GM12878 (cell line): ENCODE measurements around the gene MOCOS. TPM values are rescaled to one million over a fixed set of nuclear protein-coding genes. Genes with fewer than 3 reads are reported as not detected.

Source experiments
- ATAC-seq: fragments of 200-7000 bp; cut with Tn5 transposase; 3 replicates; pipeline ENCODE4 v1.9.1; 2020; ENCODE audit warnings: mild to moderate bottlenecking, moderate library complexity
- BruUV-seq: library from RNA; stranded (reverse); fragments of 400-500 nt; replicated peaks from 2 replicates; lab custom pipeline; 2021; lab: Mats Ljungman, UMichigan
- CTCF ChIA-PET: fragments of 300-600 bp; sonication (Branson Sonifier 250); formaldehyde crosslinking; extraction: SDS; loops from one replicate; lab custom pipeline; 2021; ENCODE audit warnings: inconsistent platforms; lab: Yijun Ruan, JAX
- POLR2A ChIA-PET: fragments of 350-600 bp; formaldehyde crosslinking; extraction: SDS; loops from one replicate; lab custom pipeline; 2021; ENCODE audit warnings: inconsistent platforms; lab: Charles Lee
- RAD21 ChIA-PET: fragments of 300-600 bp; sonication (Branson Sonifier 250); formaldehyde crosslinking; loops from one replicate; lab custom pipeline; 2023; ENCODE audit warnings: antibody characterized with exemption; ENCODE audit not compliant: unreplicated experiment; lab: Charles Lee
- SMC1A ChIA-PET: fragments of 300-600 bp; sonication (Branson Sonifier 250); formaldehyde crosslinking; loops from one replicate; lab custom pipeline; 2023; ENCODE audit not compliant: unreplicated experiment, uncharacterized antibody; lab: Charles Lee
- DNase-seq: peaks from one replicate; pipeline ENCODE4 v3.0.0-alpha.2; 2011; ENCODE audit warnings: low read depth, low spot score
- FAIRE-seq: peaks from 3 replicates; lab custom pipeline; 2011; peaks lifted over from hg19 to GRCh38; lab: Jason Lieb, UNC
- H2AFZ ChIP-seq: 2 replicates; pipeline ENCODE4 v1.6.0; 2011; ENCODE audit warnings: low read depth, low read length, control low read depth; ENCODE audit not compliant: control insufficient read depth
- H3K27ac ChIP-seq: 2 replicates; pipeline ENCODE4 v1.5.1; 2011; ENCODE audit warnings: control low read depth; ENCODE audit not compliant: control insufficient read depth, insufficient read depth
- H3K27me3 ChIP-seq, 2 experiments: replicated peaks in 1 of 2; 2 replicates each; pipeline versions ENCODE4 v1.6.0 to v1.6.1; 2011; ENCODE audit warnings: low read length in 1 of 2; ENCODE audit not compliant: control insufficient read depth in 2 of 2, insufficient read depth in 2 of 2
- H3K36me3 ChIP-seq, 2 experiments: 2 replicates each; pipeline ENCODE4 v1.5.1; 2011; ENCODE audit warnings: low read length in 1 of 2; ENCODE audit not compliant: control insufficient read depth in 2 of 2, insufficient read depth in 2 of 2
- H3K4me1 ChIP-seq: 2 replicates; pipeline ENCODE4 v1.6.1; 2011; ENCODE audit warnings: mild to moderate bottlenecking, low read length, moderate library complexity, mixed read lengths; ENCODE audit not compliant: control insufficient read depth, insufficient read depth
- H3K4me2 ChIP-seq: 2 replicates; pipeline ENCODE4 v1.6.0; 2011; ENCODE audit warnings: control low read depth; ENCODE audit not compliant: control insufficient read depth, insufficient read depth
- H3K4me3 ChIP-seq: fragments of 200-600 bp; sonication (generic); 2 replicates; pipeline ENCODE4 v1.5.1; 2016
- H3K79me2 ChIP-seq: 2 replicates; pipeline ENCODE4 v1.6.0; 2011; ENCODE audit warnings: low read length; ENCODE audit not compliant: control insufficient read depth, insufficient read depth
- H3K9ac ChIP-seq: 2 replicates; pipeline ENCODE4 v1.8.0; 2011; ENCODE audit warnings: low read length, control low read depth, mixed read lengths; ENCODE audit not compliant: control insufficient read depth, insufficient read depth
- H3K9me3 ChIP-seq: replicated peaks from 3 replicates; pipeline ENCODE4 v1.5.1; 2011; ENCODE audit warnings: mild to moderate bottlenecking, low read length; ENCODE audit not compliant: control insufficient read depth, insufficient read depth
- H4K20me1 ChIP-seq: 2 replicates; pipeline ENCODE4 v1.6.0; 2011; ENCODE audit not compliant: control insufficient read depth, insufficient read depth
- ATF7 ChIP-seq: fragments of 450-650 bp; IDR thresholded peaks from 2 replicates; pipeline ENCODE4 v1.6.1; 2016; ENCODE audit warnings: low read depth, mild to moderate bottlenecking
- BACH1 ChIP-seq: fragments of 450-650 bp; IDR thresholded peaks from 2 replicates; pipeline ENCODE4 v1.6.1; 2017; ENCODE audit warnings: mild to moderate bottlenecking, borderline replicate concordance
- CBX5 ChIP-seq: sonication (generic); IDR thresholded peaks from 2 replicates; pipeline ENCODE4 v1.6.1; 2016; ENCODE audit warnings: low read depth, moderate library complexity, mild to moderate bottlenecking, inconsistent platforms
- HDAC6 ChIP-seq: fragments of 200-600 bp; sonication (generic); IDR thresholded peaks from one replicate; pipeline ENCODE4 v1.8.0; 2017; ENCODE audit warnings: antibody characterized with exemption; ENCODE audit not compliant: unreplicated experiment
- IRF4 ChIP-seq: IDR thresholded peaks from 2 replicates; pipeline ENCODE4 v1.6.1; 2011; ENCODE audit warnings: low read depth, low read length
- LARP7 ChIP-seq: fragments of 450-650 bp; IDR thresholded peaks from 2 replicates; pipeline ENCODE4 v1.6.1; 2017; ENCODE audit warnings: mild to moderate bottlenecking
- NR2C2 ChIP-seq: IDR thresholded peaks from 2 replicates; pipeline ENCODE4 v1.6.1; 2011; ENCODE audit warnings: borderline replicate concordance, low read depth; ENCODE audit not compliant: control insufficient read depth, insufficient read length
- NRF1 ChIP-seq: conservative IDR thresholded peaks from 2 replicates; pipeline ENCODE4 v1.6.1; 2011; ENCODE audit warnings: mild to moderate bottlenecking, low read depth, low read length, improper control_type of control experiment
- TBL1XR1 ChIP-seq: IDR thresholded peaks from 2 replicates; pipeline ENCODE4 v1.6.1; 2012; ENCODE audit warnings: low read depth, low read length, improper control_type of control experiment
- YY1 ChIP-seq: IDR thresholded peaks from 2 replicates; pipeline ENCODE4 v1.6.1; 2011; ENCODE audit warnings: low read depth, mild to moderate bottlenecking, low read length
- WGBS: methylation state at CpG from one replicate; pipeline ENCODE4 v1.1.6; 2016; ENCODE audit warnings: low lambda C conversion rate; ENCODE audit not compliant: insufficient replicate concordance, insufficient coverage; ENCODE audit errors: missing lambda C conversion rate; 5-methylcytosine and 5-hydroxymethylcytosine counted together
- in situ Hi-C: fragments of 300-500 bp; cut with MboI; formaldehyde crosslinking; loops from 9 replicates; pipeline ENCODE4 v1.14.3; 2018; ENCODE audit warnings: mixed read lengths
- intact Hi-C: fragments of 100-400 bp; cut with micrococcal nuclease; formaldehyde crosslinking; loops from one replicate; pipeline ENCODE4 v1.14.2; 2022; ENCODE audit not compliant: unreplicated experiment
- polyA plus RNA-seq, 11 experiments: library from polyadenylated mRNA; depleted of rRNA in 4 of 11; unstranded in 6 of 11; stranded (reverse) in 5 of 11; fragments of >200 nt; fragmentation: Nextera tagmentation in 4 of 11; fragmentation: Illumina TruSeq in 1 of 11; extraction: Ambion mirVana in 4 of 11; extraction: Trizol in 1 of 11; gene quantifications; 1 replicate in 1 of 11; 2 replicates in 10 of 11; pipeline versions ENCODE4 v1.2.1 to v1.2.3, GENCODE V29; 2011 to 2016; ENCODE audit warnings: inconsistent platforms in 2 of 11, missing spikeins in 2 of 11, low read depth in 1 of 11
- total RNA-seq, 4 experiments: library from RNA; depleted of rRNA in 3 of 4; stranded (reverse); fragments of >200 nt in 3 of 4; fragmentation: Illumina TruSeq in 1 of 4; extraction: Trizol in 1 of 4; gene quantifications; 2 replicates each; pipeline versions ENCODE4 v1.2.1 to v1.2.3, GENCODE V29; 2013 to 2021
- TF ChIP-seq, protein P1 (sequence below): fragments of 450-650 bp; formaldehyde crosslinking; IDR thresholded peaks from 2 replicates; pipeline ENCODE4 v1.4.0; 2020; ENCODE audit warnings: mild to moderate bottlenecking, moderate library complexity
- TF ChIP-seq, protein P2 (sequence below), 3 experiments: IDR thresholded peaks in 2 of 3; conservative IDR thresholded peaks in 1 of 3; 2 replicates each; pipeline ENCODE4 v1.5.1; 2011; ENCODE audit warnings: low read depth in 3 of 3, low read length in 3 of 3, mild to moderate bottlenecking in 3 of 3, control low read depth in 2 of 3, moderate library complexity in 2 of 3, inconsistent platforms in 1 of 3, mixed read lengths in 1 of 3; ENCODE audit not compliant: control insufficient read depth in 2 of 3, insufficient read depth in 1 of 3; ENCODE audit errors: extremely low read depth in 1 of 3
- TF ChIP-seq, protein P3 (sequence below): fragments of 450-650 bp; IDR thresholded peaks from 2 replicates; pipeline ENCODE4 v1.6.1; 2018; ENCODE audit warnings: borderline replicate concordance, mild to moderate bottlenecking; ENCODE audit not compliant: partially characterized antibody

MOCOS gene
- total and polyA plus RNA-seq, 10 of the 15 experiments (the other 5 are each of a cell fraction or from before 2014, with no cell fraction given) = 0.16 to 0.56 (median 0.33) TPM

DNA sequence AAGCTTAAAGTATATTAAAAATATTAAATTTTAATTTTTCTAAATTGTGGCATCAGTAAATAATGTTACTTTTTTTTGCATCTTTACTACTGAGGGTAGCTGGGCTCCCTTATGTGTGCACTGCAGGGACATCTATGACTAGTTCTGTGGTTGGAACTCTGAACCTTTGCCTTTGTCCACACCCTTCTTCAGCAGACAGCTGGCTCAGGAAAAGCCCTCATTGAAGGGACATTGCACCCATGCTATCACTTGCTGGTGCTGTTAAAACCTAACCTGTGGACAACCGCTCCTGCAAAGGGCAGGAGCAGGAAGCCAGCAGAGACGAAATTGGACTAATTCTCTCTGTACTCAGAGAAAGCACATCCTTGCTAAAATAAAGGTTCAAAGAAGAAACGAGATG, 30.1 kb downstream of the MOCOS start:
- H3K9ac ChIP-seq = no peak overlapping the region
- H3K4me1 ChIP-seq = no peaks in the 10 kb centered on the region
- intact Hi-C loops = no loop called here
- H3K79me2 ChIP-seq = no peaks in the 10 kb centered on the region
- RAD21 ChIA-PET = interaction anchor here (1.2 kb wide), 1 partner anchor 122 kb away, joined by 4 read pairs; no protein-coding TSS in a partner anchor
- WGBS = 28% methylated on average over 3 of the region's 3 CpGs
- no peak overlapping the region for H3K4me3 ChIP-seq
- DNase-seq (no peak), ATAC-seq (no peak), FAIRE-seq (no peak)
- no peak overlapping the region for H3K4me2 ChIP-seq
- H3K9me3 ChIP-seq = no peaks in the 10 kb centered on the region
- H3K36me3 ChIP-seq = no peaks in the 10 kb centered on the region
- no TSS peak for BruUV-seq
- CTCF ChIA-PET = interaction anchor here (1.2 kb wide), 2 partner anchors 11 to 69 kb away, joined by 3 read pairs; no protein-coding TSS in a partner anchor
- H3K27ac ChIP-seq = no peak overlapping the region
- SMC1A ChIA-PET = interaction anchor here (1.3 kb wide), 1 partner anchor 27 kb away, joined by 3 read pairs; no protein-coding TSS in a partner anchor
- no peaks in the 10 kb centered on the region for H3K27me3 ChIP-seq
- in situ Hi-C loops = no loop called here
- POLR2A ChIA-PET = no interaction called here
- H2AFZ ChIP-seq = no peak overlapping the region
- no peaks in the 10 kb centered on the region for H4K20me1 ChIP-seq
- TF ChIP-seq NR2C2 (no peak), ATF7 (no peak), IRF4 (no peak), YY1 (no peak), NRF1 (no peak), CBX5 (no peak), HDAC6 (no peak), LARP7 (no peak), BACH1 (no peak), TBL1XR1 (no peak)
- TF ChIP-seq, protein P1, sequence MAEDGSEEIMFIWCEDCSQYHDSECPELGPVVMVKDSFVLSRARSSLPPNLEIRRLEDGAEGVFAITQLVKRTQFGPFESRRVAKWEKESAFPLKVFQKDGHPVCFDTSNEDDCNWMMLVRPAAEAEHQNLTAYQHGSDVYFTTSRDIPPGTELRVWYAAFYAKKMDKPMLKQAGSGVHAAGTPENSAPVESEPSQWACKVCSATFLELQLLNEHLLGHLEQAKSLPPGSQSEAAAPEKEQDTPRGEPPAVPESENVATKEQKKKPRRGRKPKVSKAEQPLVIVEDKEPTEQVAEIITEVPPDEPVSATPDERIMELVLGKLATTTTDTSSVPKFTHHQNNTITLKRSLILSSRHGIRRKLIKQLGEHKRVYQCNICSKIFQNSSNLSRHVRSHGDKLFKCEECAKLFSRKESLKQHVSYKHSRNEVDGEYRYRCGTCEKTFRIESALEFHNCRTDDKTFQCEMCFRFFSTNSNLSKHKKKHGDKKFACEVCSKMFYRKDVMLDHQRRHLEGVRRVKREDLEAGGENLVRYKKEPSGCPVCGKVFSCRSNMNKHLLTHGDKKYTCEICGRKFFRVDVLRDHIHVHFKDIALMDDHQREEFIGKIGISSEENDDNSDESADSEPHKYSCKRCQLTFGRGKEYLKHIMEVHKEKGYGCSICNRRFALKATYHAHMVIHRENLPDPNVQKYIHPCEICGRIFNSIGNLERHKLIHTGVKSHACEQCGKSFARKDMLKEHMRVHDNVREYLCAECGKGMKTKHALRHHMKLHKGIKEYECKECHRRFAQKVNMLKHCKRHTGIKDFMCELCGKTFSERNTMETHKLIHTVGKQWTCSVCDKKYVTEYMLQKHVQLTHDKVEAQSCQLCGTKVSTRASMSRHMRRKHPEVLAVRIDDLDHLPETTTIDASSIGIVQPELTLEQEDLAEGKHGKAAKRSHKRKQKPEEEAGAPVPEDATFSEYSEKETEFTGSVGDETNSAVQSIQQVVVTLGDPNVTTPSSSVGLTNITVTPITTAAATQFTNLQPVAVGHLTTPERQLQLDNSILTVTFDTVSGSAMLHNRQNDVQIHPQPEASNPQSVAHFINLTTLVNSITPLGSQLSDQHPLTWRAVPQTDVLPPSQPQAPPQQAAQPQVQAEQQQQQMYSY = no peak
- TF ChIP-seq, protein P2, sequence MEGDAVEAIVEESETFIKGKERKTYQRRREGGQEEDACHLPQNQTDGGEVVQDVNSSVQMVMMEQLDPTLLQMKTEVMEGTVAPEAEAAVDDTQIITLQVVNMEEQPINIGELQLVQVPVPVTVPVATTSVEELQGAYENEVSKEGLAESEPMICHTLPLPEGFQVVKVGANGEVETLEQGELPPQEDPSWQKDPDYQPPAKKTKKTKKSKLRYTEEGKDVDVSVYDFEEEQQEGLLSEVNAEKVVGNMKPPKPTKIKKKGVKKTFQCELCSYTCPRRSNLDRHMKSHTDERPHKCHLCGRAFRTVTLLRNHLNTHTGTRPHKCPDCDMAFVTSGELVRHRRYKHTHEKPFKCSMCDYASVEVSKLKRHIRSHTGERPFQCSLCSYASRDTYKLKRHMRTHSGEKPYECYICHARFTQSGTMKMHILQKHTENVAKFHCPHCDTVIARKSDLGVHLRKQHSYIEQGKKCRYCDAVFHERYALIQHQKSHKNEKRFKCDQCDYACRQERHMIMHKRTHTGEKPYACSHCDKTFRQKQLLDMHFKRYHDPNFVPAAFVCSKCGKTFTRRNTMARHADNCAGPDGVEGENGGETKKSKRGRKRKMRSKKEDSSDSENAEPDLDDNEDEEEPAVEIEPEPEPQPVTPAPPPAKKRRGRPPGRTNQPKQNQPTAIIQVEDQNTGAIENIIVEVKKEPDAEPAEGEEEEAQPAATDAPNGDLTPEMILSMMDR (IDR thresholded peaks at IDR 0.05 in 2 of 3, conservative IDR thresholded peaks at IDR 0.05 in 1 of 3; ENCODE audit: control insufficient read depth in 2 of 3, extremely low read depth in 1 of 3, insufficient read depth in 1 of 3, low read depth in 3 of 3, low read length in 3 of 3) = no peak
- TF ChIP-seq, protein P3, sequence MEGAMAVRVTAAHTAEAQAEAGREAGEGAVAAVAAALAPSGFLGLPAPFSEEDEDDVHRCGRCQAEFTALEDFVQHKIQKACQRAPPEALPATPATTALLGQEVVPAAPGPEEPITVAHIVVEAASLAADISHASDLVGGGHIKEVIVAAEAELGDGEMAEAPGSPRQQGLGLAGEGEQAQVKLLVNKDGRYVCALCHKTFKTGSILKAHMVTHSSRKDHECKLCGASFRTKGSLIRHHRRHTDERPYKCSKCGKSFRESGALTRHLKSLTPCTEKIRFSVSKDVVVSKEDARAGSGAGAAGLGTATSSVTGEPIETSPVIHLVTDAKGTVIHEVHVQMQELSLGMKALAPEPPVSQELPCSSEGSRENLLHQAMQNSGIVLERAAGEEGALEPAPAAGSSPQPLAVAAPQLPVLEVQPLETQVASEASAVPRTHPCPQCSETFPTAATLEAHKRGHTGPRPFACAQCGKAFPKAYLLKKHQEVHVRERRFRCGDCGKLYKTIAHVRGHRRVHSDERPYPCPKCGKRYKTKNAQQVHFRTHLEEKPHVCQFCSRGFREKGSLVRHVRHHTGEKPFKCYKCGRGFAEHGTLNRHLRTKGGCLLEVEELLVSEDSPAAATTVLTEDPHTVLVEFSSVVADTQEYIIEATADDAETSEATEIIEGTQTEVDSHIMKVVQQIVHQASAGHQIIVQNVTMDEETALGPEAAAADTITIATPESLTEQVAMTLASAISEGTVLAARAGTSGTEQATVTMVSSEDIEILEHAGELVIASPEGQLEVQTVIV = no peak
